ENCODE results near the gene MED6.
A peak's percentile ranks its signal among the peaks of the same experiment; 100 is the strongest.

The MED6 gene

GRCh38 chr14:70642303-70643235 is 42.1 kb upstream of the MED6 start:
- Histone ChIP-seq H3F3A (ENCODE audit: low read depth) (no peaks in the 10 kb centered on the region), H3K27me3 (ENCODE audit: insufficient read depth, low read length, poor library complexity, severe bottlenecking) (no peaks in the 10 kb centered on the region), H3K4me1 (ENCODE audit: insufficient read depth, low read length, poor library complexity, severe bottlenecking) (peaks cover 47% of the 10 kb centered on the region), H3K4me3 (ENCODE audit: low read length, poor library complexity, severe bottlenecking) (peak overlapping the region; percentile 87), H3K9me2 (replicated peaks; ENCODE audit: low read depth, low read length) (no peaks in the 10 kb centered on the region), H3K4me2 (ENCODE audit: low read depth, low read length, poor library complexity, severe bottlenecking) (peak overlapping the region; percentile 94), H3K9ac (ENCODE audit: low read depth, low read length, poor library complexity, severe bottlenecking) (peak overlapping the region; percentile 73), H3K79me2 (ENCODE audit: insufficient read depth, low read length) (peaks cover 53% of the 10 kb centered on the region), H3K9me3 (ENCODE audit: insufficient read depth, low read depth, low read length) (no peaks in the 10 kb centered on the region), H4K20me1 (ENCODE audit: insufficient read depth, low read length, poor library complexity, severe bottlenecking) (no peaks in the 10 kb centered on the region), H3K36me3 (ENCODE audit: insufficient read depth, low read length) (no peaks in the 10 kb centered on the region), H2AFZ (ENCODE audit: low read length) (peak overlapping the region; percentile 91)
- no peak for TF ChIP-seq CTCF (conservative IDR thresholded peaks at IDR 0.05; ENCODE audit: low read length)
- TF ChIP-seq EZH2phosphoT487 (IDR thresholded peaks at IDR 0.05; ENCODE audit: borderline replicate concordance), result no peak

GRCh38 chr14:70641548-70642302 is 41.3 kb upstream of the MED6 start, which contains the start of gene TTC9:
TSS of gene TTC9 (plus strand) at chr14:70641916. CDS start at chr14:70642130, 214 bp downstream.
- Histone ChIP-seq H3K4me3 (ENCODE audit: low read length, poor library complexity, severe bottlenecking) (peak within 1 kb of the TSS; percentile 87), H3K79me2 (ENCODE audit: insufficient read depth, low read length) (peaks cover 47% of the 10 kb centered on the region), H3K4me1 (ENCODE audit: insufficient read depth, low read length, poor library complexity, severe bottlenecking) (peaks cover 38% of the 10 kb centered on the region), H3K27me3 (ENCODE audit: insufficient read depth, low read length, poor library complexity, severe bottlenecking) (no peaks in the 10 kb centered on the region), H4K20me1 (ENCODE audit: insufficient read depth, low read length, poor library complexity, severe bottlenecking) (no peaks in the 10 kb centered on the region), H3K9me2 (replicated peaks; ENCODE audit: low read depth, low read length) (no peaks in the 10 kb centered on the region), H3K9me3 (ENCODE audit: insufficient read depth, low read depth, low read length) (no peaks in the 10 kb centered on the region), H3K36me3 (ENCODE audit: insufficient read depth, low read length) (no peaks in the 10 kb centered on the region), H3F3A (ENCODE audit: low read depth) (no peaks in the 10 kb centered on the region), H2AFZ (ENCODE audit: low read length) (peak within 1 kb of the TSS; percentile 91), H3K4me2 (ENCODE audit: low read depth, low read length, poor library complexity, severe bottlenecking) (peak within 1 kb of the TSS; percentile 94), H3K9ac (ENCODE audit: low read depth, low read length, poor library complexity, severe bottlenecking) (peak within 1 kb of the TSS; percentile 73)
- TF ChIP-seq EZH2phosphoT487 (IDR thresholded peaks at IDR 0.05; ENCODE audit: borderline replicate concordance) (no peak), CTCF (conservative IDR thresholded peaks at IDR 0.05; ENCODE audit: low read length) (no peak)

- no peaks in the 10 kb centered on the region for H3K9me2 ChIP-seq (replicated peaks; ENCODE audit: low read depth, low read length)
- no peaks in the 10 kb centered on the region for H4K20me1 ChIP-seq (ENCODE audit: insufficient read depth, low read length, poor library complexity, severe bottlenecking)
- H2AFZ ChIP-seq (ENCODE audit: low read length), result peak overlapping the region; percentile 90
- no peaks in the 10 kb centered on the region for H3K27me3 ChIP-seq (ENCODE audit: insufficient read depth, low read length, poor library complexity, severe bottlenecking)
- H3K4me2 ChIP-seq (ENCODE audit: low read depth, low read length, poor library complexity, severe bottlenecking), result peak overlapping the region; percentile 93
- no peaks in the 10 kb centered on the region for H3F3A ChIP-seq (ENCODE audit: low read depth)
- peaks cover 40% of the 10 kb centered on the region for H3K79me2 ChIP-seq (ENCODE audit: insufficient read depth, low read length)
- H3K4me3 ChIP-seq (ENCODE audit: low read length, poor library complexity, severe bottlenecking), result peak overlapping the region; percentile 87
- peaks cover 31% of the 10 kb centered on the region for H3K4me1 ChIP-seq (ENCODE audit: insufficient read depth, low read length, poor library complexity, severe bottlenecking)
- no peak for TF ChIP-seq EZH2phosphoT487 (IDR thresholded peaks at IDR 0.05; ENCODE audit: borderline replicate concordance)
- no peak for TF ChIP-seq CTCF (conservative IDR thresholded peaks at IDR 0.05; ENCODE audit: low read length)
- H3K36me3 ChIP-seq (ENCODE audit: insufficient read depth, low read length), result no peaks in the 10 kb centered on the region
- H3K9ac ChIP-seq (ENCODE audit: low read depth, low read length, poor library complexity, severe bottlenecking), result peak overlapping the region; percentile 62
- H3K9me3 ChIP-seq (ENCODE audit: insufficient read depth, low read depth, low read length), result no peaks in the 10 kb centered on the region
These were observed 40.6 kb upstream of the MED6 start for GRCh38 chr14:70640938-70641547.
